ENCODE data around the gene HTR2A. TPM values are rescaled to one million over a fixed set of nuclear protein-coding genes. Genes with fewer than 3 reads are reported as not detected.

HTR2A gene
- 1 to 10 TPM in 3 of 4 donors, under 1 TPM in 1; 0.73 to 1.4 (median 1.2) TPM for polyA plus RNA-seq (ENCODE audit: insufficient read length in 4 of 4)

DNA sequence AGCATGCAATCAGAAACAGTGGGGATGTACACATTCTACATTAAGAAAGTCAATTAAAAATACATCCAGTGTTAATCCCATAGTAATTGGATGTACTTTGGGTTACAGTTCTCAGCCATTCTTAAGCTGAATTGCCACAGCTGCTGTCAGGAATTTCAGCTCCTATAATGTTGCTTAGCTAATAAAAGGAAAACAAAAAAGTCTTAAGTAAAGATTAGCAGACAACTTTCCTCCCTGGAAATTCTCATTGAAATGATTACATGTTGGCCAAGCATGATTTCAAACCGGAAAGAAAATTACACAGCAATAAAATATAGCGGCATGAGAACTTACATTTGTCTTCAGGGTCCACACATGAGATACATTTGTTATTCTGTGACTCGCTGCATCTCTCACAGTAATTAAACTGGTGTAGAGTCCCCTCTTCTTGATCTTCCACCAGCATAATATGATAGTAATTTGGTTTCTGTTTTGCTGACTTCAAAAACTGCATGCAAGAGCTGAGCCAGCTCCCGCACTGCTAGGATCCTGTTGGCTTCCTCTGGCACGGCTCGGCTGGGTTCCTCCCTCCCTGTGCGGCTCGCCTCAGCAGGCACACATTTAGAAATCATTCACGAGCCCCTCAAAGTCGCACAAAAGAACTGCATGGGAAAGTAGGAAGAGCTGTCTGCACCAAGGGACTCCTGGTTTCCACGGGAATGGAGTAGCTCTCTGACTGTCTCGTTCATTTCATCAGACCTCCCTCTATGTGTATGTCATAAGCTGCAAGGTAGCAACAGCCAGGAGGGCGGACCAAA, at the start of gene HTR2A:
Gene HTR2A, minus strand, starts transcription at position 713 of the 797 bp plus-strand sequence. CDS start 1,147 bp downstream, outside the sequence.
- DNase-seq (ENCODE audit: low read depth in 4 of 4, low spot score in 3 of 4), result peak in 2 of 4 donors; percentile 25 to 40

DNA sequence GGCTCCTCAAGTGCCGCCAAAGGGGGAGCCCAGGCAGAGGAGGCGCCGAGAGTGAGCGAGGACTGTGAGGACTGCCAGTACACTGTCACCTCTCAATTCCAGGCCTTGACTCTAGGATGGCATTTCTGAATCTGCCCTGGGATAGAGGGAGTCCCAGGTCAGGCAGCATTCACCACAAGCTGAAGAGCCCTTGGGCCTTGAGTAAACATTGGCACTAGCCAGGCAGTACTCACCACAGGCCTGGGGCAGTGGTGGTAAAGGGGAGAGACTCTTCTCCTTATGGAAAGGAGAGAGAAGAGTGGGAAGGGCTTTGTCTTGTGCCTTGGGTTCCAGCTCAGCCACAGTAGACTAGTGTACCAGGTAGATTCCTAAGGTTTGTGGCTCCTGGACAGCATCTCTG, 39.7 kb upstream of the HTR2A start:
- DNase-seq (ENCODE audit: low read depth in 4 of 4, low spot score in 3 of 4), result no peak

DNA sequence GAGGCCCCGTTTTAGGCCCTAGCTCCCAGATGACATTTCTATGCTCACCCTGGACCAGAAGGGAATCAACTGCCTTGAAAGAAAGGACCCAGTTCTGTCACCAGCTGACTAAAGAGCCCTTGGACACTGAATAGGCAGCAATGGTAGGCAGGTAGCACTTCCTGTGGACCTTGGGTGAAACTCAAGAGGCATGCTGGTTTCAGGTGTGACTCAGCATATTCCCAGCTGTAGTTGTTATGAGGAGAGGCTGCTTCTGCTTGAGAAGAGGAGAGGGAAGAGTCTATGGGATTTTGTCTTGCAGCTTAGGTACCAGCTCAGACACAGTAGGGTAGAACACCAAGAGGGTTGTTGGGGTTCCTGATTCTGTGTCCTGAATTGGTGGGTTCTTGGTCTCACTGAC, 37.9 kb upstream of the HTR2A start:
- DNase-seq (ENCODE audit: low read depth in 4 of 4, low spot score in 3 of 4), result no peak

DNA sequence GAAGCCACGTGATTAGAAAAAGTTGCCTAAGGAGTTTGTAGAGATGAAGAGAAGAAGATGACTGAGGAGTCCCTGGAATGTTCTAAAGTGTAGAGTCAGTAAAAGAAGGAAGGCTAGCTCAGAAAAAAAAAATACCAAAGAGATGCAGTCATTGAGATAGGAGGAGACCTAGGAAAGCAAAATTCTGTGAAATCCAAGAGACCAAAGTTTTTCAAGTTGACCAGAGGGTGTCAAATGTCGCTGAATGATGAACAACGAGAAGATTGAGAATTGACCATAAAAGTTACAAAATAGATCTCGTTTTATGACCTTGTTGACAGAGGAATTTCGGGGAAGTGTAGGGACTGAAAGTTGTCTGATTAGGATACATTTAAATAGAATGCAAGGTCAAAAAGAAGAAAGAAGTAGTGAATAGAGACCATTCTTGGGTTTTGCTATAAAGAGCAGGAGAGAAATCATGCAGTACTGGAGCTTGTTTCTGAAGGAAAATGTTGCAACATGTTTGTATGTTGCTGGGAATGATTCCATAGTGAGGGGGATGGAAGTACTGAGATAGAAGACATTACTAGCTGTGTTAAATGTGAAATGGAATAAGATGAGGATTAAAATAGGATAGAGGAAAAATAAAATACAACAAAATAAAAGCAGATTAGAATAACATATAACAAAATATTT, 30.2 kb upstream of the HTR2A start:
- no peak for DNase-seq (ENCODE audit: low read depth in 4 of 4, low spot score in 3 of 4)

DNA sequence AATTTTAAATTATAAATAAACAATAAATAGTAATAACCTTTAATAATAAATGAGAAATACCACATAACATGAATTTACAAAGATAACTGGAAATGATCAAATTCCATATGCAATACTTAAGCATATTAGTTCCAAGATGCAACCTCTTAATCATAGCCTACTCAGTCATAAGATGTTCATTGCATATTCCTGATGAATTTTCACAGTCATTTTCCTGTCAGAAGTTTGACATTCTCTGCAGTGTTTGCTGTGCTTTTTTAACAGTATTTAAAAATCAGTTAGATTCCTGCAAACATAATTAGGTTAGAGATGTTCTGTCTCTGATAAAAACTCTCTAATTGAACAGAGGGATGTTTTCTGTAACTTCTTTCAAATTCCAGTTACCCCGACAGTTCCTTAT, 28.6 kb upstream of the HTR2A start:
- DNase-seq (ENCODE audit: low read depth in 4 of 4, low spot score in 3 of 4), result no peak

DNA sequence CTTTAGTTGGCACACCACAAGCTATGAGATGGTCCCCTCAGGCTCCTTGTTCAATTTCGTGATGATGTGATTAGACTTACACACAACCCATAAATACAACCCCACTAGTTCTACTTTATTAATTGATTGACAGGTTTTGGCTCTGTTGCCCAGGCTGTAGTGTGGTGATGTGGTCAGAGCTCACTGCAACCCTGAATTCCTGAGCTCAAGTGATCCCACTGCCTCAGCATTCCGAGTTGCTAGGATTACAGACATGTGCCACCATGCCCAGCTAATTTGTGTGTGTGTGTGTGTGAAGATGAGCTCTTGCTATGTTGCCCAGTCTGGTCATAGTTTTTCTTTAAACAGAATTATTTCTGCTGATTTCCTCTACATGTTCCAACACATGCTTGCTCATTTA, 17.5 kb upstream of the HTR2A start:
- DNase-seq (ENCODE audit: low read depth in 4 of 4, low spot score in 3 of 4), result no peak

DNA sequence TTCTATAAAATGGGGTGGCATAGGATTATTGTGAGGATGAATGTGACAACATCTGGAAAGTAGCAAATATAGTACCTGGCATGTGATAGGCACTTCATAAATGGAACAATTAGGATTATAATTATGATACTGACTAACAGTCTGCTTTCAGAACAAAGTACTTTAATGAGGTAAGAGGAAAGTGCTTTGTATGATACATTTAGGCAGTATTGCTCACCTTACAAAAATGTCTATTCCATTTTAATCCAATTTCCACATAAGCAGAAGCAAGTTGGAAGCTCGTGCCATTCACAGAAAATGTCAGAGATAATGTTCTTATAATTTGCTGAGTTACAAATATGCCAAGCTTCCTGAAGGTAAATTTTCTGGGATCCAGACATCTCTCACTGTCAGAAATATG, 16.9 kb upstream of the HTR2A start:
- DNase-seq (ENCODE audit: low read depth in 4 of 4, low spot score in 3 of 4), result no peak

DNA sequence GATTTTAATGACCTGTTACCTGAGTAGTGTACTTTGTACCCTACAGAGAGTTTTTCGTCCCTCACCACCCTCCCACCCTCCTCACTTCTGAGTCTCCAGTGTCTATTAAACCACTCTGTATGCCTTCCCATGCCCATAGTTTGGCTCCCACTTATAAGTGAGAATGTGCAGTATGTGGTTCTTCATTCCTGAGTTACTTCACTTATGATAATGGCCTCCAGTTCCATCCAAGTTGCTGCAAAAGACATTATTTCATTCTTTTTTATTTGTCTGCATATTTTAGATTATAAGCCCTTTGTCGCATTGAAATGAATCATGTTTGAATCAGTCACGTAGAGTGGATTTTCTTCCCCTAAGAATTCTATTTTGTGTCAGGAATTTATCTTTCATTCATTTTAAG, 12.2 kb upstream of the HTR2A start:
- DNase-seq (ENCODE audit: low read depth in 4 of 4, low spot score in 3 of 4), result no peak

DNA sequence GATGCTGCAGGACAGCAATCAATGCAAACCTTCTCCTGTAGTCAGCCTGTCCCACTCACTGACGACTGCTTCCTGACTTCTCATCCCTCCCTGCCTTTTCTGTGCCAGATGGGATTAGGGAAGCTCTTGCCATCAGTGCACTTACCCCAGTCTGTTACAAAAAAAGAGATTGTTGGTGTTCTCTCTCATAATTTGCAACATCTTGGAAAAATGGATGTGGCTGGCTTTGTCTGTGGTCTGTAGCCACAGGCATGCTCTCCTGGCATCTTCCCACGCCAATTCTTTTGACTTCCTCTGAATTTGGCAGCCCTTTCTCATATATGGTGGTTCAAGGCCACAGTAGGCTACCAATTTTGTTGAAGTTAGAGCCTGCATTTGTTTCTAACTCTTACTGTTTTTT, 11.6 kb upstream of the HTR2A start:
- DNase-seq (ENCODE audit: low read depth in 4 of 4, low spot score in 3 of 4), result no peak

DNA sequence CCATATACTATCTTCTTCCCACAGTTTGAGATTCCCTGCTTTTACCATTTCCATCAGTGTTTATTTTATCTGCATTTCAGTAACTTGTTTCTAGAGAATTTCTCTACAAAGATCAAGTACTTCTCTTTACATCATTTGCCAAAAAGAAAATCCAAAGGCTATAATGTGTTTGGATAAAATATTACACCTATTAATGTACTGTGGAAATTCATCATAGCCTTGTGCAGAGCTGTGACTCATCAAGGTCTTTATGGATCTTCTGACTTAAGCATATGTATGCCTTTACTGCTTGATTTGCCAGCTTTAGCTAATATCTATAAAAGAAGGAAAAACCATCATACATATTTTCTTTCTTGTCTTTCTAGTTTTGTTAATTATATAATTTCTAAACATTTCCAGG, 9.6 kb upstream of the HTR2A start:
- DNase-seq (ENCODE audit: low read depth in 4 of 4, low spot score in 3 of 4), result no peak

DNA sequence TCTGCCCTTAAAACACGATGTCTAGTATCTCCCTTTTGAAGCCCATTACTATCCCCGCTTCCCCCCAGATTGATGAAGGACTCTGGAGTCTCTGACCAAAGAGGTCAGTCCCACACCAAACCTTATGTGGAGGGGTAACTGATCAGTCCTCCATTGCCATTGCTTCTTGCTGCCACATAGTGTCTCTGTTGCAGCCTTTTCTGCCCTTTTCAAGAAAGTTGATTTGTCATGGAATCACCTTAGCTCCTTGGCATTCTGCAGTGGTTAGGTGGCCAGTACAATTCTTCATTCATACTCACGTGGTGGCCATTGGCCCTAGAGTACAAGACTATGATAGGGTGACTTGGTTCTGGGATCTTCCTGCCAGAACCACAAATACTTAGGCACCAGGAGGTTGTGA, 8.4 kb upstream of the HTR2A start:
- no peak for DNase-seq (ENCODE audit: low read depth in 4 of 4, low spot score in 3 of 4)

DNA sequence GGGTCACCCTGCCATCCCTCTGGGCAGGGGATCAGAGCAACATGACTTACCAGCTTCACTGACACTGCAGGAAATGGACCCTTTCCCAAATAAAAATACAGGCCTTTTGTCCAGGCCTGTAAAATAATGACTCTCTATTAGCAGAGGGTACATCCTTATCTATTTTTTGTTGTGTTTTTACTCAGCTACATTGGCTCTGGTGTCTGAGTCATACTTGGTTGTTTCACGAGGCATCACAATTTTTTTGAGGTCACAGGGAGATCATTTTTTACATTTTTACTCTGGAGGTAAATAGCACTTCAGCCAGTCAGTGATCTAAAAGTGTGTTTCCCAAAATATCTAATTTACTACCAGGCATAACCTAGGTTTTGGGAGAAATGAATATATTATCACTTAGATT, 6.9 kb upstream of the HTR2A start:
- no peak for DNase-seq (ENCODE audit: low read depth in 4 of 4, low spot score in 3 of 4)

DNA sequence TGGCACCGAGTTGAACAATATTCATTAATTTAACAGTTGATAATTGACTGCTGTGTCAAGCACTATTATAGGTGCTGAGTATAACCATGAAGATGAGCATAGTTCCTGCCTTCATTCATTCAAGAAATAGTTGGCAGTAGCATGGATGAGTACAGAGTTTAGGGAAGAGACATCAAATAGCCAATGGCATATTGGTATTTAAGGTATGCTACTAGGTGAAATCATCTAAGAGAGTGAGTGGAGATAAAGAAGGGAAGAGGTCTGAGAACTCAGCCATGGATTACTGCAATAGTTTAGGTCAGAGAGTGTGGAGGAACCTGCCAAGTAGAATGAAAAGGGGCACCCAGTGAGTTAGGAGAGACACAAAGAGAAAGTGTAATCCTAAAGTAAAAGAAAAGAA, 4.9 kb upstream of the HTR2A start:
- DNase-seq (ENCODE audit: low read depth in 4 of 4, low spot score in 3 of 4), result no peak

DNA sequence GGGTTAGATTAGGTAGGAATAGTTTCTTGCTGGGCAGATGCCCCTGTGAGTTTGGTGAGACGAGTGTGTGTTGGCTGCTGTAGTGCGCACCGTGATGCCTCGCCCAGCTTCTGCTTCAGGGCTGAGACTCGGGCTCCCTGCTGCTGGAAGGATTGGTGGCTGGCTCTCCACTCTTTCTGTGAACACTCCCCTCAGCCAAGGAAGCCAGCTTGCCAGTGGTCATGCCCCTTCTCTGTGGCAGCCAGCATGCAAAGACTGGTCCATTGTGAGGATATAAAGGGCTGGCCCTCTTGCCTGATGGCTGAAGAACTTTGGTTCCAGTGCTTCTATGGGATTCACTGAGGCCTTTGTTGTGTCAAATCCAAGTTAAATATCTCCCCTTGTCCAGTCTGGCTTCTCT, 2.9 kb upstream of the HTR2A start:
- DNase-seq (ENCODE audit: low read depth in 4 of 4, low spot score in 3 of 4), result no peak

DNA sequence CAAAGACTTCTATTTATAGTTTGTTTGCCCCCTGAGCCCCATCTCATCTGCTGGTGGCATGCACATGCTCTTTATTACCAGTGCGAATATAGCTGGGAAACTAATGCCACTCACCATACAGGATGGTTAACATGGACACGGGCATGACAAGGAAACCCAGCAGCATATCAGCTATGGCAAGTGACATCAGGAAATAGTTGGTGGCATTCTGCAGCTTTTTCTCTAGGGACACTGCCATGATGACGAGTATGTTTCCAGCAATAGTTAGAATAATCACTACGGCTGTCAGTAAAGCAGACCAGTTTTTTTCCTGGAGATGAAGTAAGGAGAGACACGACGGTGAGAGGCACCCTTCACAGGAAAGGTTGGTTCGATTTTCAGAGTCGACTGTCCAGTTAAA, 1.5 kb downstream of the HTR2A start:
- no peak for DNase-seq (ENCODE audit: low read depth in 4 of 4, low spot score in 3 of 4)

DNA sequence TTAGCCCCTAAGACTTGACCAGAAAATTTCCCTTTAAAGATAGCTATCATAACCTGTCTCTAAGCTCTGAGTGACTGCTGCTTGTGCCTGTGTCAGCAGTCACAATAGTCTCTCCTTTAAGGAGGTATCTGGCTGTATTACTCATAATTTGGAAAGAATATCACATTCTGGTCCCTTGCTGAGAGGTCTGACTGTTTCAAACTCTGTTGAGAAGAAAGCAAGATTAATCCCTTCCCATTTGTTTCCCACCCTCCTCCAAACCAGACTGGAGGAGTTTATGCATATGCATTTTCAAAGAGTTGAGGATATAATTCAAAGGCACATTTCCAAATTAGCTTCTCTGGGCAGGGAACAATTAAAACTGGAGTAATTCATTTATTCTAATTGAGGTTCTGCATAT, 2.3 kb downstream of the HTR2A start:
- DNase-seq (ENCODE audit: low read depth in 4 of 4, low spot score in 3 of 4), result no peak

DNA sequence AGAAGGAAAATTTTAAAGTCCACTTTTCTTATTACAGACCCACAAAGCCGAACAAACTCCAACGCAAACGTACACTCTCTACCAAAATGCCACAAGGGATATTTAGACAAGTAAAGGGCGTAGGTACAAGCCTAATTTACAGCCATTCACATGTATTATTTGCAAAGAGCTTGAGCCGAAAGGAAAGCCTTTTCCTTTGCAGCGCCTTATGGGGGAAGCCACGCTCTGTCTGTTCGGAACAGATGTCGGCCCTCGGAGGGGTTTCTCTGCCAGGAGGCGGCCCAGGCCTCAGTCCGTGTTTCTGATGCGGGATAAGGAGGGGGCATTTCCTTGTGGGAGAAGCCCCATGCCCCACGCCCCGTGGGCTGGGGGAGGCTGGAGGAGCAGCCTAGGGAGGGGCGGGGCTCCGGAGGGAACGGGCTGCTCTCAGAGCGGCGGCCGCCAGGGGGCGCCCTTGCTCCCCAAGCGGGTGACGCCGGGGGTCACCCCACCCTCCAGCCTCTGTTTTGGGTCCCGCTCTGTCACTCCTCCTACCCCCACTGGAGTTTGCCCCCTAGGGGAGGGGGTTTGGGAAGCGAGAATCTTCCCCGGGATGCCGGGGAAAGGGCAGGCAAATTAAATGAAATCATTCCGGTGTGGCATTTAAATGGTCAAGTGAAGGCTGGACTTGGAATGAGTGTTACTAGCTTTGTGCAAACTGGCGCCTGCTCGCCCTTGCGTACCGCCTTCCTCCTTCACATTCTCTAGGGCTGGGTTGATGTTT, 2.9 kb downstream of the HTR2A start:
- peak in 3 of 4 donors; percentile 59 to 72 (median 62) for DNase-seq (ENCODE audit: low read depth in 4 of 4, low spot score in 3 of 4)

DNA sequence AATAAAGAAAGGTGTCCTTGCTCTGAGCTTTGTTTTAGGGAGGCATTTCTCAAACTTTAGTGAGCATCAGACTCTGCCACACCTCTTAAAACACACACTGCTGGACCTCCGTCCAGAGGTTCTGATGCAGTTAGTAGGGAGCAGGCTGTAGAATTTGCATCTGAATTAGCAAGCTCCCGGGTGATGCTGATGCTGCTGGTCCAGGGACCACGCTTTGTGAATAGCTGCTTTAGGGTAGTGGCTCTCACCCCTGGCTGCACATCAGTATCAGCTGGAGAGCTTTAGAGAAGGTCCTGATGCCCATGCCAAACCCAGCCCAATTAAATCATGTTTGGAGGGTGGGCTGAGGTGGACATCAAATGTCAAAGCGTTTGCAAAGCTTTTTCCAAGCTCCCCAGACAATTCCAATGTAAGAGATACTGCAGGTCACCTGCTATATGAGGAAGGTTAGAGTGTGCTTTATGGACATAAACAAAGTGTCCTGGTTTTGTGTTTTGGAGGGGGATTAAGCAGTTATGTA, 3.6 kb downstream of the HTR2A start:
- DNase-seq (ENCODE audit: low read depth in 4 of 4, low spot score in 3 of 4), result no peak

DNA sequence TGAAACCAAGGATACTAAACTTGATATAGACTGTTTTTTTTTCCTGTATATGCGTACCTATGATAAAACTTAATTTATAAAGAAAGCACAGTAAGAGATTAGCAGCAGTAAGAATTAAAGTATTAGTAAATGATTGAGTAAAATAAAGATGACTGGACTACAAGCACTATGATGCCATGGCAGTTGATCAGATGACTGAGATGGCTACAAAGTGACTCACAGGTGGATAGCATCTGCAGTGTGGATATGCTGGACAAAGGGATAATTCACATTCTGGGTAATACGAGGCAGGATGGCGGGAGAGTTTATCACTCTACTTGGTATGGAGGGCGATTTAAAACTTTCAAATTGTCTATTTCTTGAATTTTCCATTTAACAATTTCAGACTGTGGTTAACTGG, 11.8 kb downstream of the HTR2A start:
- no peak for DNase-seq (ENCODE audit: low read depth in 4 of 4, low spot score in 3 of 4)

DNA sequence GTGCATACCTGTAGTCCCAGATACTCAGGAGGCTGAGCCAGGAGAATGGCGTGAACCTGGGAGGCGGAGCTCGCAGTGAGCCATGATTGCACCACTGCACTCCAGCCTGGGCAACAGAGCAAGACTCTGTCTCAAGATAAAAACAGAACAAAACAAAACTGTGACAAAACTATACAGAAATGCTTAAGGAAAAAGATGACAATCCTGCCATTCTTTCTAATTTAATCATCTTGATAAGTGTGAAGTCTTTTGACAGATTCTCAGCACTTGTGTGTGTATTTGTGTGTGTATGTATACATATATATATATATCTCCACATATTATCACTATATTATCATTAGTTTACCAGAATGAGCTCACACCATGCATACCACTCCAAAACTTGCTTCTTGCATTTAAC, 12.3 kb downstream of the HTR2A start:
- no peak for DNase-seq (ENCODE audit: low read depth in 4 of 4, low spot score in 3 of 4)

DNA sequence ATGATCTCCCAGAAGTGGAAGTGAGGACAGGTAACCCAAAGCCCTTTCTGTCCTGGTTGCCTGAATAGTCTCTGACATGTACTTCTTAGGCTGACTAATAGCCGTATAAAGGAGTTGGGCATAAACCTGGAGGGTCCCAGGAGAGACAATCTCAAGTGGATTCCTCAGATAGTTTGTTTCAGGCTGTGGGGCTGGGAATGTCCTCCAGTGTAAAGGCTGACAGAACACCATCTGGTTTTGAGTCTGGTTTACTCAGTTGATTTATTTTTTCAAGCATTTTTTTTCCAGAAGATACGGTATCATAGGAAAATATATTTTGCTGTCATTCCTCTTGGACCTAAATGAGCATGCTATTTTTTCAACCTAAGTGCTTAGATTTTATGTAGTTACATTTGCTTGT, 15.2 kb downstream of the HTR2A start:
- DNase-seq (ENCODE audit: low read depth in 4 of 4, low spot score in 3 of 4), result no peak
